Activated T-helper 2 cell treated with anti-CD3 and anti-CD28 coated beads, Interferon-gamma antibody, Interleukin-2, Interleukin-4, amounts not matched to agents 10 μg/mL and 5 μg/mL and 100 μg/mL, durations not matched to agents 14 hours and 24 hours and 36 hours (primary cell): Measurements from ENCODE around the gene TERT. TPM values are rescaled to one million over a fixed set of nuclear protein-coding genes. Genes with fewer than 3 reads are reported as not detected.

Source experiments
- DNase-seq: peaks from one replicate; pipeline ENCODE4 v3.0.0; 2021; ENCODE audit warnings: low spot score
- H3K27ac Mint-ChIP-seq: one replicate; pipeline ENCODE4 v1.8.0; 2021; ENCODE audit warnings: mixed read lengths
- H3K27me3 Mint-ChIP-seq: one replicate; pipeline ENCODE4 v1.8.0; 2021; ENCODE audit warnings: low read depth, mixed read lengths
- H3K36me3 Mint-ChIP-seq: one replicate; pipeline ENCODE4 v1.8.0; 2021; ENCODE audit warnings: low read depth, mixed read lengths
- H3K4me1 Mint-ChIP-seq: one replicate; pipeline ENCODE4 v1.8.0; 2021; ENCODE audit warnings: low read depth, mixed read lengths
- H3K4me3 Mint-ChIP-seq: one replicate; pipeline ENCODE4 v1.8.0; 2021; ENCODE audit warnings: low read depth, mild to moderate bottlenecking, moderate library complexity, mixed read lengths
- H3K9me3 Mint-ChIP-seq: one replicate; pipeline ENCODE4 v1.8.0; 2021; ENCODE audit warnings: mixed read lengths
- intact Hi-C: fragments of 100-400 bp; cut with micrococcal nuclease; formaldehyde crosslinking; loops from one replicate; pipeline ENCODE4 v1.15.1; 2023
- total RNA-seq: library from RNA; stranded (reverse); gene quantifications from 2 replicates; pipeline ENCODE4 v1.2.3, GENCODE V29; 2022

Gene TERT
- total RNA-seq, 1 donor from 2014 or later, result 12.0 TPM

DNA sequence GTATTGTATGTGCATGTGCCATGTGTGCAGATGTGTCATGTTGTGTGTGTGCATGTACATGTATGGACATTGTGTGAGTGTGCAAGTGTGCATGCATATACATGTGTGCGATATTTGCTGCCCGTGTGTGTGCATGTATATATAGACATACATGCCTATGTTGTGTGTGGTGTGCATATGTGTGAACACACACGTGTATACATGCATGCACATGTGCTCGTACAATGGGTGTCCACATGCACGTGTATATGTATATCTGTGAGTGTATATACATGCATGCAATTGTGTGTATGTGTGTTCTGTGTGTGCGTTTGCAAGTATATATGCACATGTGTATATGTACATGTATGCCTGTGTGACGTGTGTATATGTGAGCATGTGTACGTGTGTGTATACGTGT is 72.7 kb downstream of the TERT start:
- intact Hi-C loops, result no loop called here
- no peaks in the 10 kb centered on the region for H3K27me3 Mint-ChIP-seq
- H3K27ac Mint-ChIP-seq, result no peak overlapping the region
- H3K36me3 Mint-ChIP-seq, result no peaks in the 10 kb centered on the region
- no peaks in the 10 kb centered on the region for H3K9me3 Mint-ChIP-seq
- no peaks in the 10 kb centered on the region for H3K4me1 Mint-ChIP-seq
- no peak overlapping the region for H3K4me3 Mint-ChIP-seq
- no peak for DNase-seq

DNA sequence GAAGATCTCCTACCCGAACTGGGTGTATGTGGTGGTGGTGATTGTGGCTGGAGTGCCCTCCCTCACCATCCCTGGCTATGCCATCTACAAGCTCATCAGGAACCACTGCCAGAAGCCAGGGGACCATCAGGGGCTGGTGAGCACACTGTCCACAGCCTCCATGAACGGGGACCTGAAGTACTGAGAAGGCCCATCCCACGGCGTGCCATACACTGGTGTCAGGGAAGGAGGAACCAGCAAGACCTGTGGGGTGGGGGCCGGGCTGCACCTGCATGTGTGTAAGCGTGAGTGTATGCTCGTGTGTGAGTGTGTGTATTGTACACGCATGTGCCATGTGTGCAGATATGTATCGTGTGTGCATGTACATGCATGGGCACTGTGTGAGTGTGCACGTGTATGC is 73.1 kb downstream of the TERT start:
- no peak for DNase-seq
- intact Hi-C loops, result no loop called here
- Mint-ChIP-seq H3K4me1 (no peaks in the 10 kb centered on the region), H3K27me3 (no peaks in the 10 kb centered on the region), H3K4me3 (no peak overlapping the region), H3K27ac (no peak overlapping the region), H3K36me3 (no peaks in the 10 kb centered on the region), H3K9me3 (no peaks in the 10 kb centered on the region)

DNA sequence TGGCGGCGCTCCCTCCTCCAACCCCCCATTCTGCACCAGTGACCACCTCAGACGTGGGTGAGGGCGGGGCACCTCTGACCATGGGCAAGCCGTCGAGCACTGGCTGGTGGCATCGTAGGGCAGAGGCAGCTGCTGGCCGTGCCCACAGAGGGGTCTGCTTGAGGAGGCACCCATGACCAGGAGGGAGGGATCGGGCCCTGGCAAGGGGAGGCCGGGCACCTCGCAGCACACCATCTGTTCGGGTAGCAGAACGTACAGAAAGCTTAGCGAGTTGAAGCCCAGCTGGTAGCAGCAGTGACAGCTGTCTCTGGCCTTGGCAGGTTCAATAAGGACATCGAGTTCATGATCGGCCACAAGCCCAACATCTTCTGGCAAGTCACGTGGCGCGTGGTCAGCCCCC is 74.0 kb downstream of the TERT start:
- intact Hi-C loops, result no loop called here

DNA sequence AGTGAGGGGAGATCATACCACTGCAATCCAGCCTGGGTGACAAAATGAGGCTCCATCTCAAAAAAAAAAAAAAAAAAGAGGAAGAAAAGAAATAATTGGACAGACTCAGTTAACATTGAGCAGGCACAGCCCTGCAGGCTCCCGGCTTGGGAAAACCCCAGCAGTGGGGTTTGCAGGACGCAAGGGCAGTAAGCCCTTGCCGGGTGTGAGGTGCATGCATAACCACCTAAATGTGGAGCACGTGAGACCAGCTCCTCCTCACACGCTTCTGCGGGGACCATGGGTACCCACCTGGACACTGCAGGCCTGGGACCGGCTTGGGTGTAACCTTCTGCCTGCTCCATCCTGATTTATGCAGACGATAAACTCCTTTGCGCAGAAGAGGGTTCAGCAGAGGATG is 74.5 kb downstream of the TERT start:
- no peak for DNase-seq
- Mint-ChIP-seq H3K36me3 (no peaks in the 10 kb centered on the region), H3K27ac (no peak overlapping the region), H3K4me1 (no peaks in the 10 kb centered on the region), H3K9me3 (no peaks in the 10 kb centered on the region), H3K4me3 (no peak overlapping the region), H3K27me3 (no peaks in the 10 kb centered on the region)
- intact Hi-C loops, result no loop called here

More for the DNA sequence above, 74.0 kb downstream of the TERT start:
- Mint-ChIP-seq H3K36me3 (no peaks in the 10 kb centered on the region), H3K4me3 (no peak overlapping the region), H3K27me3 (no peaks in the 10 kb centered on the region), H3K9me3 (no peaks in the 10 kb centered on the region), H3K27ac (no peak overlapping the region), H3K4me1 (no peaks in the 10 kb centered on the region)
- no peak for DNase-seq

DNA sequence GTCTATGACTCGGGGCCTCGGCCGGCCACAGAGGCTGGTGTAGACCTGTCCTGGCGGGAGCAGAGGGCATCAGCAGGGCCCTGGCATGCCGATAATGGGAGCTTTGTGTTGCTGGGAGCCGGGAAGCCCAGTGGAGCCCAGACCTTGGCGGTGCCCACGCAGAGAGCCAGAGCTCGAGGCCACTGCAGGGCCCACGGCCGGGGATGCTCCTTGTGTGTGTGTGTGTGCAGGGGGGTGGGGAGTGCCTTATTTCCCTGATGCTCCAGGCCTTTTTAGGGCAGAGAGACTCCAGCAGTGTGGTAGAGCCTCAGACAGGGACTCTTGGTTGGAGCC is 75.1 kb downstream of the TERT start:
- Mint-ChIP-seq H3K27ac (no peak overlapping the region), H3K4me1 (no peaks in the 10 kb centered on the region), H3K36me3 (no peaks in the 10 kb centered on the region), H3K4me3 (no peak overlapping the region), H3K27me3 (no peaks in the 10 kb centered on the region), H3K9me3 (no peaks in the 10 kb centered on the region)
- no peak for DNase-seq
- intact Hi-C loops, result no loop called here

DNA sequence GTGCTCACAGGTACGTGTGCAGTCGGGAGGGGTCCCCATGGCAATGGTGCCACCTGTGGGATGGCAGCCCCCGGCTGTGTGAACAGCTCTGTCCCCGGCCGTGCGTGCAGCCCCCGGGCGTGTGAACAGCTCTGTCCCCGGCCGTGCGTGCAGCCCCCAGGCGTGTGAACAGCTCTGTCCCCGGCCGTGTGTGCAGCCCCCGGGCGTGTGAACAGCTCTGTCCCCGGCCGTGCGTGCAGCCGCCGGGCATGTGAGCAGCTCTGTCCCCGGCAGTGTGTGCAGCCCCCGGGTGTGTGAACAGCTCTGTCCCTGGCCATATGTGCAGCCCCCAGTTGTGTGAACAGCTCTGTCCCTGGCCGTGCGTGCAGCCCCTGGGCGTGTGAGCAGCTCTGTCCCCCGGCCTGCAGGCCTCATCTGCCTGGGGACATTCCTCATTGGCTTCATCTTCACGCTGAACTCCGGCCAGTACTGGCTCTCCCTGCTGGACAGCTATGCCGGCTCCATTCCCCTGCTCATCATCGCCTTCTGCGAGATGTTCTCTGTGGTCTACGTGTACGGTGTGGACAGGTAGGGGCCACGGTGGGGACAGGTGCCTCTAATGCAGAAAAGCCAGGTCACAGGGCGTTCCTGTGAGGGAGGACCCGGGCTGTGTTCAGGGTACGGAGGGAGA is 75.6 kb downstream of the TERT start:
- Mint-ChIP-seq H3K4me1 (no peaks in the 10 kb centered on the region), H3K27ac (no peak overlapping the region), H3K9me3 (no peaks in the 10 kb centered on the region), H3K27me3 (no peaks in the 10 kb centered on the region), H3K36me3 (no peaks in the 10 kb centered on the region), H3K4me3 (no peak overlapping the region)
- no peak for DNase-seq
- intact Hi-C loops, result no loop called here

DNA sequence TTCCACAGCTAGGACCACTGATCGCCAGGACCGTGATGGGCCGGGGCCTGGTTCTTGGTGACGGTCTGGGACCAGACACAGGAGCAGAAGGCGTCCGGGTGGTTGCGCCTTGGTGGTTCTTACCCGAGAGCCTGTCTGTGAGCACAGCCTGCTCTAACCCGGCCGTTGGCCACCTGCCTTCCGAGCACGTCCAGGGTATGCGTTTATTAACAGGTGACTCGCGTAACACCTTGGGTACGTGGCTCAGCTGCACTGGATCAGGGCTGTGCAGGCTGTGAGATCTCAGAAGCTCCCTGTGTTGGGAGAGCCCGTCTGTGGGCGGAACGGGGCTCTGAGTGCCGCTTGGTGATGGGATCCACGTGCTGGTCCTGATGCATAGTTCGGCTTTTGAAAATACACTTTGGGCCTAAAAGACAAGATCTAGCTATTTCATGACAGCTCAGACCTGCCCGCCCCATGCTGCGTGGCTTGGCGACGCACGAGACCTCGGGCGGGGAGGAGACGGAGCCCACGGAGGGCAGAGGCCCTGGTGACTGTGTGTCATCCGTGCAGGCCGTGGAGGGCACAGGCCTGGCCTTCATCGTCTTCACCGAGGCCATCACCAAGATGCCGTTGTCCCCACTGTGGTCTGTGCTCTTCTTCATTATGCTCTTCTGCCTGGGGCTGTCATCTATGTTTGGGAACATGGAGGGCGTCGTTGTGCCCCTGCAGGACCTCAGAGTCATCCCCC is 76.4 kb downstream of the TERT start:
- no peaks in the 10 kb centered on the region for H3K27me3 Mint-ChIP-seq
- no peaks in the 10 kb centered on the region for H3K4me1 Mint-ChIP-seq
- DNase-seq, result no peak
- no peak overlapping the region for H3K27ac Mint-ChIP-seq
- no peaks in the 10 kb centered on the region for H3K36me3 Mint-ChIP-seq
- H3K9me3 Mint-ChIP-seq, result no peaks in the 10 kb centered on the region
- intact Hi-C loops, result no loop called here
- H3K4me3 Mint-ChIP-seq, result no peak overlapping the region

DNA sequence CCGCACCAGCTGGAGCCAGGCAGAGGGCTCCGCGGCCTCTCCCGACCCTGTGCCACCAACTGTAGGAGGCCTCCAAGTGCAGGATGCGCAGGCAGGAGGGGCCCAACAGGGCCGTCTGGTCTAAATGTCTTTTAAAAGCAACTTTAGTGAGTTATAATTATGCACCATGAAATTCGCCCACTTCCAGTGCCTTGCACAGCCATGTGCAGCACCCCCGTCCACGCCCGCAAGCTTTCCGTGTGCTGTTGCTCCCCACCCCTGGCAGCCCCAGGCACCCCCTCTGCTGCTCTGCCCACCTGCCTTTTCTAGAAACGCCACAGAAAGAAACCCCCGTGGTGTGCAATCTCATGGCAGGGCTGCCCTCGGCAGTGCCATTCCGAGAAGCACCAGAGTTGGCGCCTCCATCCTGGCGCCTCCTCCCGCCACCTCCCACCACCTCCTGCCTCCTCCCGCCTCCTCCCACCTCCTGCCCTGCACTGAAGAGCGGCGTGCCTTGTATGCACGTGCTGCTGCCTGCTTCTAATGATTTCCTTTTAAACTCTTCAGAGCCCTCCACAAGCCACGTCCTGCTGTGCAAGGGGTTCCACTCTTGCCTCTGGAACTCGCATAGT is 77.2 kb downstream of the TERT start:
- no peak overlapping the region for H3K27ac Mint-ChIP-seq
- no peaks in the 10 kb centered on the region for H3K9me3 Mint-ChIP-seq
- intact Hi-C loops, result no loop called here
- no peaks in the 10 kb centered on the region for H3K27me3 Mint-ChIP-seq
- no peak overlapping the region for H3K4me3 Mint-ChIP-seq
- H3K4me1 Mint-ChIP-seq, result no peaks in the 10 kb centered on the region
- no peak for DNase-seq
- H3K36me3 Mint-ChIP-seq, result no peaks in the 10 kb centered on the region

DNA sequence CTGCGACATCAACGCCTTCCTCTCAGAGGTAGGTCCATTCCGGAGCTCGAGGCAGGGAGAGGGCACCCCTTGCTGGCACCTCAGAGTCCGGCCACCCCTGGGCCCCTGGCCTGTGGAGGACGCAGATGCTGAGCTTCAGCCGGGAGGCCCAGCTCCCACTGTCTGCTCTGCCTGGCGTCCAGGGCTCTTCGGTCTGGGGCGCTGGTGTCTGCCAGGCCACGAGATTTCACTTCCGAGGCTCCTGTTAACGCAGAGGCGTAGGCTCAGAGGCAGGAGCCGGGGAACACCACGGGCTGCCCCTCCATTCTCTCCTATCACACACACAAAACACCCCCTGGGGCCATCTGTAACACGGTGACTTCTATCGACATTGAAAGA is 78.0 kb downstream of the TERT start:
- Mint-ChIP-seq H3K4me3 (no peak overlapping the region), H3K36me3 (no peaks in the 10 kb centered on the region), H3K27ac (no peak overlapping the region), H3K4me1 (no peaks in the 10 kb centered on the region), H3K9me3 (no peaks in the 10 kb centered on the region), H3K27me3 (no peaks in the 10 kb centered on the region)
- intact Hi-C loops, result no loop called here
- DNase-seq, result no peak

DNA sequence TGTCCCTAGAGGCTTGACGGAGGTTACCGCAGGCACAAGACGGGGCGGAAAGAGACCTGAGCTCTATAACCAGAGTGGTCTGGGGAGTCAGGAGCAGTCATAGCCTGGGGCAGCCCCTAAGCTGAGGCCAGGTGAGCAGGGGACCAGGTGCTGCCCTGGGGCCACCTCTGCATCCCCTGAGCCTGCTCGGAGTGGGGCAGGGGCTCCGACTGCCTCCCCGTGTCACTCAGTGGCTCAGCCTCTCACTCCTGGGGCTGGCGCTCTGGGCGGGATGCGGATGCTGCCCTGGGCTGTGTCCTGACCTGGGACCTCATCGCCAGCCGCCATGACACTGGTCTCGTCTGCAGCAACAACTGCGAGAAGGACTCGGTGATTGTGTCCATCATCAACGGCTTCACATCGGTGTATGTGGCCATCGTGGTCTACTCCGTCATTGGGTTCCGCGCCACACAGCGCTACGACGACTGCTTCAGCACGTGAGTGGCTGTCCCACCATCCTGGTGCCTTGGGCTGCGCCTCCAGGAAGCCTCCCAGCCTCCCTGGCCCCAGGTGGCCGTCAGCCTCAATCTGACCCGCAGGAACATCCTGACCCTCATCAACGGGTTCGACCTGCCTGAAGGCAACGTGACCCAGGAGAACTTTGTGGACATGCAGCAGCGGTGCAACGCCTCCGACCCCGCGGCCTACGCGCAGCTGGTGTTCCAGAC is 78.5 kb downstream of the TERT start:
- Mint-ChIP-seq H3K27ac (no peak overlapping the region), H3K4me3 (no peak overlapping the region), H3K4me1 (no peaks in the 10 kb centered on the region), H3K9me3 (no peaks in the 10 kb centered on the region), H3K36me3 (no peaks in the 10 kb centered on the region), H3K27me3 (no peaks in the 10 kb centered on the region)
- intact Hi-C loops, result no loop called here
- no peak for DNase-seq

DNA sequence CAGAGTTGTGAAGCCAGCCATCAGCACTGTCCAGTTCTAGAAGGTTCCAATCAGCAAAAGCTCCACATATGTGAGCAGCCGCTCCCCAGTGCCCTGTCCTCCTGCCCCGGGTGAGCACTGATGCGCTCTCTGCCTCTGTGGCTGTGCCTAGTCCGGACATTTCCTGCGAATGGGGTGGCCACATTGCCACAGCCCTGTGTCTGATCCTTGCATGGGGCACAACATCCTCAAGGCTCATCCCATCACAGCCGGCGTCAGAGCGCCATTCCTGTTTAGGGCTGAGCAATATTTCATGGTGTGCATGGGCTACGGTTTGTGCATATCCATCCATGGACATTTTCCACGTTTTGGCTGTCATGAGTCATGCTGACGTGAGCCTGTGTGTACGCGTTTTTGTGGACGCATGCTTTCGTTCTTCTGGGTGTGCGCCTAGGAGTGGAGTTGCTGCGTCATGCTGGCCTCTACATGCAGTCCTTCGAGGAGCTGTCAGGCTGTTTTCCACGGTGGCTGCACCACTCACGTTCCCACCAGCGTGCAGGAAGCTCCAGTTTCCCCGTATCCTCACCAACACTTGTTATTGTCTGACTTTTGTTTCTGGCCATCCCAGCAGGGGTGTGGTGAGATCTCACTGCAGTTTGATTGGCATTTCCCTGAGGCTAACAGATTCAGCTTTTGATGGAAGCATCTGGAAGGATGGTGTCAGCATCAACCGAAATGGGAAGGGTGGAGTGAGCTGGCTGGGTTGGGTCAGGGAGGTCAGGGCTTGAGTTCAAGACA is 79.4 kb downstream of the TERT start:
- no peak overlapping the region for H3K4me3 Mint-ChIP-seq
- DNase-seq, result no peak
- H3K27me3 Mint-ChIP-seq, result no peaks in the 10 kb centered on the region
- H3K36me3 Mint-ChIP-seq, result no peaks in the 10 kb centered on the region
- intact Hi-C loops, result no loop called here
- H3K4me1 Mint-ChIP-seq, result no peaks in the 10 kb centered on the region
- H3K27ac Mint-ChIP-seq, result no peak overlapping the region
- H3K9me3 Mint-ChIP-seq, result no peaks in the 10 kb centered on the region

DNA sequence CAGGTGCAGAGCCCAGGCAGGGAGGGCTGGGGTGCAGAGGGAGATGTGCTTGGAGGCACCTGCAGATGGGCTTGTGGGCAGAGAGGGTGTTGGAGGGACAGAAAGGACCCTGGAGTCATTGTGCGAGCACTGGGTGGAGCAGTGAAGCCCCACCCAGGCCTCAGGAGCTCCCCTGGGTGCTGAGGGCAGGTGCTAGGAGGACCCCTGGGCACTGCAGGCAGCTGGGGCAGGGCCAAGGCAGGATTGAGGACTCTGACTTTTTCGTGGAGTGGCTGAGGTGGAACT is 80.0 kb downstream of the TERT start:
- DNase-seq, result no peak
- intact Hi-C loops, result no loop called here
- no peaks in the 10 kb centered on the region for H3K36me3 Mint-ChIP-seq
- H3K27me3 Mint-ChIP-seq, result no peaks in the 10 kb centered on the region
- no peaks in the 10 kb centered on the region for H3K4me1 Mint-ChIP-seq
- no peak overlapping the region for H3K27ac Mint-ChIP-seq
- no peak overlapping the region for H3K4me3 Mint-ChIP-seq
- H3K9me3 Mint-ChIP-seq, result no peaks in the 10 kb centered on the region
